HG03103 (cell line): ENCODE data around the gene ZIK1.

Experiments
- ATAC-seq: cut with Tn5 transposase; IDR thresholded peaks from one replicate; pipeline ENCODE4 v1.9.1; 2021; ENCODE audit warnings: low read depth; ENCODE audit not compliant: unreplicated experiment

ZIK1 gene

DNA sequence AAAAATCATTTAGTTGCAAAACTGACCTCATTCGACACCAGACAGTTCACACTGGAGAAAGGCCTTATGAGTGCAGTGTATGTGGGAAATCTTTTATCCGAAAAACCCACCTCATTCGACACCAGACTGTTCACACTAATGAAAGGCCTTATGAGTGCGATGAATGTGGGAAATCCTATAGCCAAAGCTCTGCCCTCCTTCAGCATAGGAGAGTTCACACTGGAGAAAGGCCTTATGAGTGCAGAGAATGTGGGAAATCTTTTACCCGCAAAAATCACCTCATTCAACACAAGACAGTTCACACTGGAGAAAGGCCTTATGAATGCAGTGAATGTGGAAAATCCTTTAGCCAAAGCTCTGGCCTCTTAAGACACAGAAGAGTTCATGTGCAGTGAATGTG, 23.0 kb downstream of the ZIK1 start:
- ATAC-seq = no peak

DNA sequence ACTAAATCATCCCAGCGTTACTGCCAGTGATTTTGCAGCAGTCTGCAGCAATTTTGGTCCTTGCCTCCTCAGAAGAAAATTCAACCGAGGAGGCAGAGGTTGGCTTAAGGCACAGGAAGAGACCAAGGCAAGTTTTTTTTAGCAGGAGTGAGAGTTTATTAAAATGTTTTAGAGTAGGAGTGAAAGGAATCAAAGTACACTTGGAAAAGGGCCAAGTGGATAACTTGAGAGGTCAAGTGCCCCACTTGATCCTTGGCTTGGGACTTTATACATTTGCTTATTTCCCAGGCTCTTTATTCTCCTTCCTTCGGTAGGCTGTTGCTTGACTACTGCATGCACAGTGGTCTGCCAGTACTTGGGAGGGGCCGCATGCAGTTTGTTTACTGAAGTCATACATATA, 27.2 kb downstream of the ZIK1 start:
- no peak for ATAC-seq

DNA sequence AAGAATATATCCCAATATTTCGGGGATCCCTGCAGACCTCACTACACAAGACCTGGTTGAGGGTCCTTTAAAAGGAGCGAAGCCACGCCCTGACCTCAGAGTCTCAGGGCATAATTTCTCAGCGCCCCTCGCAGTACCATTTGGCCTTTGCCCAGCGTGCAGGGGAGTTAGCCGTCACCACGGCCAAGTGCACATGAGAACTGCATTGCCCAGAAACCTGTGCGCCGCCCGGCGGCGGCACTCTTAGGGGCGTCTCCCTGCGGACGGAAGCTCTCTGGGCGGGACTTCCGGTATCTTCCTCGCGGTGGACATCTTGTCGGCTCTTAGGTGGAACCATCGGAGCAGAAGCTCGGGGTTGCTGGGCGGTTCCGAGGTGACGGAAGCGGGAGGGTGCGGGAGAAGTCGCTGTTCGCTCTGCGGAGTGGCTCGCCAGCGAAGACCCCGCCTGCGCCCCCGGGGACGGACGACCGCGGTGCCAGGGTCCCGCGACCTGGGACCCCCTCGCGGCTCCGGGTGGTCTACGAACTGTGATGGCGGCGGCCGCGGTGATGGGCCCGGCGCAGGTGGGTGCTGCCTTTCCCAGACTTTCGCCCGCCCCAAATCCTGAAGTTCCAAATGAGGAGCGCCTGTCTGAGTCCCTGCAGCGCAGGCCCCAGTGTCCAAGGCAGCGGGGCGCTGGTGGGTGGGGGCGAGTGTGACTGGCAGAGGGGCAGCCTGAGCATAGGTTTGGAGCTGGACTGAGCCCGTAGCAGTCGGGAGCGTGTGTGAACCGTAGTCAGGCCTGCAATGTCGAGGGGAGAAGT, 30.2 kb downstream of the ZIK1 start, which contains the start of gene ZNF134:
TSS of gene ZNF134 (plus strand) at position 302 of the 803 bp plus-strand sequence. CDS start 5,227 bp downstream, outside the sequence.
- ATAC-seq = peak; percentile 92

- no peak for ATAC-seq
These were observed 31.4 kb downstream of the ZIK1 start for GRCh38 chr19:57615346-57615745.

DNA sequence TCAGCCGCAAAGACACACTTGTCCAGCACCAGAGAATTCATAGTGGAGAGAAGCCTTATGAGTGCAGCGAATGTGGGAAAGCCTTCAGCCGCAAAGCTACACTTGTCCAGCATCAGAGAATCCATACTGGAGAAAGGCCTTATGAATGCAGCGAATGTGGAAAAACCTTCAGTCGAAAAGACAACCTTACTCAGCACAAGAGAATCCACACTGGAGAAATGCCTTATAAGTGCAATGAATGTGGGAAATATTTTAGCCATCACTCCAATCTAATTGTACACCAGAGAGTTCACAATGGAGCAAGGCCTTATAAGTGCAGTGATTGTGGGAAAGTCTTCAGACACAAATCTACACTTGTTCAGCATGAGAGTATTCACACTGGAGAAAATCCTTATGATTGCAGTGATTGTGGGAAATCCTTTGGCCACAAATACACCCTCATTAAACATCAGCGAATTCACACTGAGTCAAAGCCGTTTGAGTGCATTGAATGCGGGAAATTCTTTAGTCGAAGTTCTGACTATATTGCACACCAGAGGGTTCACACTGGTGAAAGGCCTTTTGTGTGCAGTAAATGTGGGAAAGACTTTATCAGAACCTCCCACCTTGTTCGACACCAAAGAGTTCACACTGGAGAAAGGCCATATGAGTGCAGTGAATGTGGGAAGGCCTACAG, 36.9 kb downstream of the ZIK1 start:
- ATAC-seq = no peak

- no peak for ATAC-seq
These were observed 39.1 kb downstream of the ZIK1 start for GRCh38 chr19:57623091-57623490.

- peak; percentile 97 for ATAC-seq
These were observed 49.3 kb downstream of the ZIK1 start, which contains the start of gene ZNF211 for GRCh38 chr19:57632987-57633831. TSS of gene ZNF211 (plus strand) at chr19:57633168. CDS start at chr19:57633347, 179 bp downstream.

- no peak for ATAC-seq
These were observed 49.8 kb downstream of the ZIK1 start for GRCh38 chr19:57633832-57634131.

GRCh38 chr19:57637379-57637778, 53.4 kb downstream of the ZIK1 start:
- no peak for ATAC-seq

- no peak for ATAC-seq
These were observed 57.8 kb downstream of the ZIK1 start for GRCh38 chr19:57641715-57642234.

DNA sequence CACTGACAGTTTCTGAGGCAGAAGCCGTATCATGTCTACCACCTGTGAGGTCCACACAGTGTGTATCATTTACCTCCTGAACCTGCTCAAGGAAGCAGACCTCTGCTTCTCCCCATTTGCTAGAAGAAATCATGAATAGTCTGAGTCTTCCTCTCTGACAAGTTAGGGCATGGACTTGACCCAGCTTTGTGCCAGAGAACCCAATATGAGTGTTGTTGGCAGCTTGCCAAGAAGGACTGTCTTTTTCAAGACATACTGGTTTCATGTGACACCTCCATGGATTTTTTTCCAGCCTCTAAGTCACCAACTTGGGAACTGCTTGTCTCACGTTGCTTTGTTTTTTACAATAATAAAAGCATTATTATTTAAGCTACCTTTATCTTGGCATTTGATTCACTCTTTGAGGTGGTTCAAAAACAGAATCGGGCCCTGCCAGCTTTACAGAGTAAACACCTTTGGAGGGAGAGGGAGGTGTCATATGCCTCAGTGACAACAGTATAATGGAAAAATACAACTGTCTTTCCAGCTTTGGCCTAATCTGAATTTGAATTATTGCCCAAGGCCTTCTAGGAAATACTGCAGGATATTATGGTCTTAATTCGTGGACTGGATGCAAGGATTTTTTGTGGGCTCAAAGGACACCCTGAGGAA, 58.6 kb downstream of the ZIK1 start:
- no peak for ATAC-seq
